HepG2 (cell line): ENCODE measurements around the gene OBI1. TPM values are rescaled to one million over a fixed set of nuclear protein-coding genes. Genes with fewer than 3 reads are reported as not detected.

ENCODE experiments used
- DBP ChIP-seq: sonication (generic); formaldehyde crosslinking; IDR thresholded peaks from 2 replicates; pipeline ENCODE4 v1.4.0; 2020; ENCODE audit warnings: missing genetic modification reagents; ENCODE audit errors: not compliant biosample characterization
- HCFC1 ChIP-seq: fragments of 150-350 bp; IDR thresholded peaks from 2 replicates; pipeline ENCODE4 v1.6.1; 2014; ENCODE audit warnings: low read depth, low read length
- KAT8 ChIP-seq: IDR thresholded peaks from 2 replicates; pipeline ENCODE4 v1.6.1; 2016; ENCODE audit warnings: missing genetic modification reagents, missing compliant biosample characterization
- LCORL ChIP-seq, 2 experiments: fragments of 450-650 bp in 1 of 2; sonication (generic) in 1 of 2; formaldehyde crosslinking in 1 of 2; IDR thresholded peaks; 2 replicates each; pipeline versions ENCODE4 v1.5.0 to v1.6.1; 2017 to 2020; ENCODE audit warnings: antibody characterized with exemption in 1 of 2, missing genetic modification reagents in 1 of 2
- MIER2 ChIP-seq: IDR thresholded peaks from 2 replicates; pipeline ENCODE4 v1.6.1; 2016; ENCODE audit warnings: missing biosample characterization, missing genetic modification reagents
- MYC ChIP-seq: sonication (generic); formaldehyde crosslinking; IDR thresholded peaks from 2 replicates; pipeline ENCODE4 v1.9.0; 2021; ENCODE audit warnings: missing genetic modification reagents, borderline replicate concordance
- NR1H2 ChIP-seq: sonication (generic); formaldehyde crosslinking; IDR thresholded peaks from 2 replicates; pipeline ENCODE4 v1.8.1; 2022; ENCODE audit warnings: low read depth, missing genetic modification reagents, borderline replicate concordance
- POLR2G ChIP-seq: fragments of 200-400 bp; formaldehyde crosslinking; IDR thresholded peaks from 2 replicates; pipeline ENCODE4 v1.6.1; 2018; ENCODE audit warnings: mild to moderate bottlenecking, low read depth, low read length, moderate library complexity
- SALL2 ChIP-seq: sonication (generic); formaldehyde crosslinking; IDR thresholded peaks from 2 replicates; pipeline ENCODE4 v1.8.1; 2023; ENCODE audit warnings: mild to moderate bottlenecking, missing genetic modification reagents, inconsistent platforms
- SIX1 ChIP-seq: sonication (generic); formaldehyde crosslinking; IDR thresholded peaks from 2 replicates; pipeline ENCODE4 v1.4.0; 2020; ENCODE audit warnings: missing genetic modification reagents, borderline replicate concordance
- TCF7L2 ChIP-seq: IDR thresholded peaks from 2 replicates; pipeline ENCODE4 v1.6.1; 2011; ENCODE audit warnings: mild to moderate bottlenecking, low read depth, low read length, moderate library complexity
- ZNF225 ChIP-seq: sonication (generic); formaldehyde crosslinking; IDR thresholded peaks from 2 replicates; pipeline ENCODE4 v1.4.0; 2020; ENCODE audit warnings: mild to moderate bottlenecking, missing genetic modification reagents
- ZNF296 ChIP-seq: sonication (generic); formaldehyde crosslinking; conservative IDR thresholded peaks from 2 replicates; pipeline ENCODE4 v1.5.0; 2020; ENCODE audit warnings: mild to moderate bottlenecking, missing genetic modification reagents
- ZNF3 ChIP-seq: IDR thresholded peaks from 2 replicates; pipeline ENCODE4 v1.7.0; 2017; ENCODE audit warnings: inconsistent platforms
- ZNF576 ChIP-seq: sonication (generic); formaldehyde crosslinking; IDR thresholded peaks from 2 replicates; pipeline ENCODE4 v1.4.0; 2020; ENCODE audit warnings: mild to moderate bottlenecking, missing genetic modification reagents
- ZNF781 ChIP-seq: sonication (generic); formaldehyde crosslinking; IDR thresholded peaks from 2 replicates; pipeline ENCODE4 v1.5.1; 2020; ENCODE audit warnings: borderline replicate concordance, mild to moderate bottlenecking, missing genetic modification reagents; ENCODE audit errors: not compliant biosample characterization
- polyA plus RNA-seq, 8 experiments: library from polyadenylated mRNA; depleted of rRNA in 3 of 8; stranded (reverse) in 7 of 8; unstranded in 1 of 8; fragments of >200 nt; fragmentation: Illumina TruSeq in 4 of 8; extraction: Trizol in 4 of 8; gene quantifications; 2 replicates each; pipeline versions ENCODE4 v1.2.1 to v1.2.3, GENCODE V29; 2011 to 2016; ENCODE audit warnings: low read depth in 4 of 8, missing spikeins in 1 of 8, mixed read lengths in 1 of 8; ENCODE audit not compliant: insufficient read depth in 1 of 8
- total RNA-seq, 5 experiments: library from RNA; depleted of rRNA; stranded (reverse); fragments of >200 nt; fragmentation: Illumina TruSeq; extraction: Trizol; gene quantifications; 2 replicates each; pipeline ENCODE4 v1.2.3, GENCODE V29; 2016; ENCODE audit warnings: low read depth in 1 of 5
- TF ChIP-seq, protein P1 (sequence below): sonication (generic); formaldehyde crosslinking; IDR thresholded peaks from 2 replicates; pipeline ENCODE4 v1.9.0; 2022; ENCODE audit warnings: missing genetic modification reagents, mild to moderate bottlenecking, borderline replicate concordance
- TF ChIP-seq, protein P2 (sequence below): sonication (generic); formaldehyde crosslinking; IDR thresholded peaks from 2 replicates; pipeline ENCODE4 v1.5.0; 2020; ENCODE audit warnings: missing genetic modification reagents, mild to moderate bottlenecking, borderline replicate concordance
- TF ChIP-seq, protein P3 (sequence below): sonication (generic); formaldehyde crosslinking; IDR thresholded peaks from 2 replicates; pipeline ENCODE4 v1.9.0; 2021; ENCODE audit warnings: mild to moderate bottlenecking, missing genetic modification reagents

Gene OBI1
- total and polyA plus RNA-seq, 2 of the 13 experiments (the other 11 are each of a cell fraction or from before 2014, with no cell fraction given) = 7.8 to 23.5 TPM

- TF ChIP-seq DBP (CRISPR knock-in tag) = no peak
- TF ChIP-seq MYC = no peak
- no peak for TF ChIP-seq LCORL (IDR thresholded peaks at IDR 0.05)
- TF ChIP-seq LCORL (CRISPR knock-in tag; IDR thresholded peaks at IDR 0.05) = 0 out of 2 replicates have a peak, but pooled peaks have one; percentile 21
- TF ChIP-seq ZNF576 (CRISPR knock-in tag) = no peak
- TF ChIP-seq, protein P1, sequence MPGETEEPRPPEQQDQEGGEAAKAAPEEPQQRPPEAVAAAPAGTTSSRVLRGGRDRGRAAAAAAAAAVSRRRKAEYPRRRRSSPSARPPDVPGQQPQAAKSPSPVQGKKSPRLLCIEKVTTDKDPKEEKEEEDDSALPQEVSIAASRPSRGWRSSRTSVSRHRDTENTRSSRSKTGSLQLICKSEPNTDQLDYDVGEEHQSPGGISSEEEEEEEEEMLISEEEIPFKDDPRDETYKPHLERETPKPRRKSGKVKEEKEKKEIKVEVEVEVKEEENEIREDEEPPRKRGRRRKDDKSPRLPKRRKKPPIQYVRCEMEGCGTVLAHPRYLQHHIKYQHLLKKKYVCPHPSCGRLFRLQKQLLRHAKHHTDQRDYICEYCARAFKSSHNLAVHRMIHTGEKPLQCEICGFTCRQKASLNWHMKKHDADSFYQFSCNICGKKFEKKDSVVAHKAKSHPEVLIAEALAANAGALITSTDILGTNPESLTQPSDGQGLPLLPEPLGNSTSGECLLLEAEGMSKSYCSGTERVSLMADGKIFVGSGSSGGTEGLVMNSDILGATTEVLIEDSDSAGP (CRISPR knock-in tag) = peak; percentile 38; the same call in 1 of the 2 replicates
- TF ChIP-seq MIER2 = no peak
- TF ChIP-seq, protein P2, sequence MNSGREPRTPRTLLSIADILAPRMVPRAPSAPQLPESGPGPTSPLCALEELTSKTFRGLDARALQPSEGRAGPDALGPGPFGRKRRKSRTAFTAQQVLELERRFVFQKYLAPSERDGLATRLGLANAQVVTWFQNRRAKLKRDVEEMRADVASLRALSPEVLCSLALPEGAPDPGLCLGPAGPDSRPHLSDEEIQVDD (CRISPR knock-in tag) = no peak
- TF ChIP-seq SALL2 (CRISPR knock-in tag) = 0 out of 2 replicates have a peak, but pooled peaks have one; percentile 54
- TF ChIP-seq, protein P3, sequence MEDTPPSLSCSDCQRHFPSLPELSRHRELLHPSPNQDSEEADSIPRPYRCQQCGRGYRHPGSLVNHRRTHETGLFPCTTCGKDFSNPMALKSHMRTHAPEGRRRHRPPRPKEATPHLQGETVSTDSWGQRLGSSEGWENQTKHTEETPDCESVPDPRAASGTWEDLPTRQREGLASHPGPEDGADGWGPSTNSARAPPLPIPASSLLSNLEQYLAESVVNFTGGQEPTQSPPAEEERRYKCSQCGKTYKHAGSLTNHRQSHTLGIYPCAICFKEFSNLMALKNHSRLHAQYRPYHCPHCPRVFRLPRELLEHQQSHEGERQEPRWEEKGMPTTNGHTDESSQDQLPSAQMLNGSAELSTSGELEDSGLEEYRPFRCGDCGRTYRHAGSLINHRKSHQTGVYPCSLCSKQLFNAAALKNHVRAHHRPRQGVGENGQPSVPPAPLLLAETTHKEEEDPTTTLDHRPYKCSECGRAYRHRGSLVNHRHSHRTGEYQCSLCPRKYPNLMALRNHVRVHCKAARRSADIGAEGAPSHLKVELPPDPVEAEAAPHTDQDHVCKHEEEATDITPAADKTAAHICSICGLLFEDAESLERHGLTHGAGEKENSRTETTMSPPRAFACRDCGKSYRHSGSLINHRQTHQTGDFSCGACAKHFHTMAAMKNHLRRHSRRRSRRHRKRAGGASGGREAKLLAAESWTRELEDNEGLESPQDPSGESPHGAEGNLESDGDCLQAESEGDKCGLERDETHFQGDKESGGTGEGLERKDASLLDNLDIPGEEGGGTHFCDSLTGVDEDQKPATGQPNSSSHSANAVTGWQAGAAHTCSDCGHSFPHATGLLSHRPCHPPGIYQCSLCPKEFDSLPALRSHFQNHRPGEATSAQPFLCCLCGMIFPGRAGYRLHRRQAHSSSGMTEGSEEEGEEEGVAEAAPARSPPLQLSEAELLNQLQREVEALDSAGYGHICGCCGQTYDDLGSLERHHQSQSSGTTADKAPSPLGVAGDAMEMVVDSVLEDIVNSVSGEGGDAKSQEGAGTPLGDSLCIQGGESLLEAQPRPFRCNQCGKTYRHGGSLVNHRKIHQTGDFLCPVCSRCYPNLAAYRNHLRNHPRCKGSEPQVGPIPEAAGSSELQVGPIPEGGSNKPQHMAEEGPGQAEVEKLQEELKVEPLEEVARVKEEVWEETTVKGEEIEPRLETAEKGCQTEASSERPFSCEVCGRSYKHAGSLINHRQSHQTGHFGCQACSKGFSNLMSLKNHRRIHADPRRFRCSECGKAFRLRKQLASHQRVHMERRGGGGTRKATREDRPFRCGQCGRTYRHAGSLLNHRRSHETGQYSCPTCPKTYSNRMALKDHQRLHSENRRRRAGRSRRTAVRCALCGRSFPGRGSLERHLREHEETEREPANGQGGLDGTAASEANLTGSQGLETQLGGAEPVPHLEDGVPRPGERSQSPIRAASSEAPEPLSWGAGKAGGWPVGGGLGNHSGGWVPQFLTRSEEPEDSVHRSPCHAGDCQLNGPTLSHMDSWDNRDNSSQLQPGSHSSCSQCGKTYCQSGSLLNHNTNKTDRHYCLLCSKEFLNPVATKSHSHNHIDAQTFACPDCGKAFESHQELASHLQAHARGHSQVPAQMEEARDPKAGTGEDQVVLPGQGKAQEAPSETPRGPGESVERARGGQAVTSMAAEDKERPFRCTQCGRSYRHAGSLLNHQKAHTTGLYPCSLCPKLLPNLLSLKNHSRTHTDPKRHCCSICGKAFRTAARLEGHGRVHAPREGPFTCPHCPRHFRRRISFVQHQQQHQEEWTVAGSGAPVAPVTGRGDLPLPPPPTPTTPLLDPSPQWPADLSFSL (CRISPR knock-in tag) = no peak
- no peak for TF ChIP-seq HCFC1
- TF ChIP-seq ZNF781 = peak; percentile 71
- no peak for TF ChIP-seq SIX1 (CRISPR knock-in tag)
- TF ChIP-seq ZNF296 = no peak
- no peak for TF ChIP-seq NR1H2 (CRISPR knock-in tag)
- 0 out of 2 replicates have a peak, but pooled peaks have one; percentile 30 for TF ChIP-seq POLR2G
- no peak for TF ChIP-seq ZNF3 (CRISPR knock-in tag)
- no peak for TF ChIP-seq TCF7L2
- peak; percentile 62; the same call in 1 of the 2 replicates for TF ChIP-seq ZNF225 (CRISPR knock-in tag)
- TF ChIP-seq KAT8 = no peak; the same call in 1 of the 2 replicates
Observed at GRCh38 chr13:78659732-78660494, 958 bp upstream of the OBI1 start (continued).
